WTC11 (cell line): ENCODE measurements around the gene STUM.

Source experiments
- ATF2 ChIP-seq: sonication (generic); formaldehyde crosslinking; IDR thresholded peaks from 2 replicates; pipeline ENCODE4 v1.8.1; 2022; ENCODE audit warnings: low read depth, missing genetic modification reagents, borderline replicate concordance
- ATF6 ChIP-seq: sonication (generic); formaldehyde crosslinking; IDR thresholded peaks from 2 replicates; pipeline ENCODE4 v1.8.1; 2023; ENCODE audit warnings: mild to moderate bottlenecking, missing genetic modification reagents
- CTCF ChIP-seq: fragments of 200-600 bp; IDR thresholded peaks from 2 replicates; pipeline ENCODE4 v1.8.0; 2022; ENCODE audit warnings: antibody characterized with exemption
- E2F1 ChIP-seq: sonication (generic); formaldehyde crosslinking; IDR thresholded peaks from 2 replicates; pipeline ENCODE4 v1.8.0; 2022; ENCODE audit warnings: mild to moderate bottlenecking, missing genetic modification reagents
- E2F4 ChIP-seq: sonication (generic); formaldehyde crosslinking; IDR thresholded peaks from 2 replicates; pipeline ENCODE4 v1.8.1; 2022; ENCODE audit warnings: low read depth, mild to moderate bottlenecking, moderate library complexity, missing genetic modification reagents, borderline replicate concordance
- FOXP1 ChIP-seq: sonication (generic); formaldehyde crosslinking; IDR thresholded peaks from 2 replicates; pipeline ENCODE4 v1.8.0; 2022; ENCODE audit warnings: missing genetic modification reagents, mild to moderate bottlenecking, moderate library complexity, borderline replicate concordance
- MAX ChIP-seq: sonication (generic); formaldehyde crosslinking; IDR thresholded peaks from 2 replicates; pipeline ENCODE4 v1.8.0; 2022; ENCODE audit warnings: mild to moderate bottlenecking, missing genetic modification reagents
- TCF7 ChIP-seq: sonication (generic); formaldehyde crosslinking; IDR thresholded peaks from 2 replicates; pipeline ENCODE4 v1.8.0; 2022; ENCODE audit warnings: mild to moderate bottlenecking, low read depth, missing genetic modification reagents, moderate library complexity
- ZNF121 ChIP-seq: sonication (generic); formaldehyde crosslinking; IDR thresholded peaks from 2 replicates; pipeline ENCODE4 v1.8.0; 2023; ENCODE audit warnings: missing genetic modification reagents

- TF ChIP-seq CTCF (no peak), ATF6 (no peak), FOXP1 (no peak), ZNF121 (CRISPR knock-in tag) (no peak), E2F4 (CRISPR knock-in tag) (no peak), TCF7 (CRISPR knock-in tag) (no peak), MAX (no peak), E2F1 (CRISPR knock-in tag) (no peak), ATF2 (CRISPR knock-in tag) (no peak)
Observed at GRCh38 chr1:226579781-226580323, 31.3 kb downstream of the STUM start.
